Vagina (tissue), 2 donors: Measurements from ENCODE around the gene PLCB1.

Experiments used
- POLR2A ChIP-seq, 2 donors: fragments of 450-650 bp; IDR thresholded peaks; one replicate each; pipeline ENCODE4 v1.6.1; 2017; ENCODE audit warnings: antibody characterized with exemption in 2 of 2, mild to moderate bottlenecking in 2 of 2, moderate library complexity in 2 of 2
- TF ChIP-seq, protein P1 (sequence below), 3 experiments: fragments of 450-650 bp in 2 of 3; fragments of 200-600 bp in 1 of 3; sonication (generic) in 1 of 3; IDR thresholded peaks; one replicate each; pipeline ENCODE4 v1.5.1; 2017 to 2019; ENCODE audit warnings: antibody characterized with exemption in 3 of 3, mild to moderate bottlenecking in 2 of 3, moderate library complexity in 2 of 3

DNA sequence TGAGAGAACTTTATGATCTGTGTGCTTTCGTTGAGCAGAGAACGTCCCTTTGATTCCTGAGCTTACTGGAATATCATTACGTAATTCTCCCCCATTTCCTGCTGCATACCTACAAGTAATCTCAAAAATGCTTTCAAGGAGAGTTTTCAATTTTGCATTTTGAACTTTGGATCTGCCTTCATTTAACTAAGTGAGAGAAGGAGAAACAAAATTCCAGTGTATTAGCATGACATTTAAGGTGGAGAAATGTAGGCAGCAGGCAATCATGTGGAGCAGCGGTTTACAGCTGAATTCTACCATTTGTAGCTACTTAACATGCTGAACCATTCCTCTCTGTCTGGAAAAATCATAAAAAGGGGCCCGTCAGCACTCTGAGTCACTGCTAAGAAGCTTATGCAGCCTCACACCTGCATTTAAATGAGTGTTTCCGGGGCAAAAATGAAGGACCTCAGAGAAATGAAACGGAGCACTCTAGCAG, 451.5 kb downstream of the PLCB1 start:
- TF ChIP-seq, protein P1, sequence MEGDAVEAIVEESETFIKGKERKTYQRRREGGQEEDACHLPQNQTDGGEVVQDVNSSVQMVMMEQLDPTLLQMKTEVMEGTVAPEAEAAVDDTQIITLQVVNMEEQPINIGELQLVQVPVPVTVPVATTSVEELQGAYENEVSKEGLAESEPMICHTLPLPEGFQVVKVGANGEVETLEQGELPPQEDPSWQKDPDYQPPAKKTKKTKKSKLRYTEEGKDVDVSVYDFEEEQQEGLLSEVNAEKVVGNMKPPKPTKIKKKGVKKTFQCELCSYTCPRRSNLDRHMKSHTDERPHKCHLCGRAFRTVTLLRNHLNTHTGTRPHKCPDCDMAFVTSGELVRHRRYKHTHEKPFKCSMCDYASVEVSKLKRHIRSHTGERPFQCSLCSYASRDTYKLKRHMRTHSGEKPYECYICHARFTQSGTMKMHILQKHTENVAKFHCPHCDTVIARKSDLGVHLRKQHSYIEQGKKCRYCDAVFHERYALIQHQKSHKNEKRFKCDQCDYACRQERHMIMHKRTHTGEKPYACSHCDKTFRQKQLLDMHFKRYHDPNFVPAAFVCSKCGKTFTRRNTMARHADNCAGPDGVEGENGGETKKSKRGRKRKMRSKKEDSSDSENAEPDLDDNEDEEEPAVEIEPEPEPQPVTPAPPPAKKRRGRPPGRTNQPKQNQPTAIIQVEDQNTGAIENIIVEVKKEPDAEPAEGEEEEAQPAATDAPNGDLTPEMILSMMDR (IDR thresholded peaks at IDR 0.05), result no peak
- no peak for TF ChIP-seq POLR2A (IDR thresholded peaks at IDR 0.05)
